Measurements from ENCODE around the gene PLCD3. TPM values are rescaled to one million over a fixed set of nuclear protein-coding genes. Genes with fewer than 3 reads are reported as not detected.

The PLCD3 gene
- total and polyA plus RNA-seq, 2 of the 8 experiments (the other 6 are each of a cell fraction or from before 2014, with no cell fraction given) = 26.5 to 48.1 TPM

- TF ChIP-seq BACH1 (IDR thresholded peaks at IDR 0.05; ENCODE audit: low read length) (0 out of 2 replicates have a peak, but pooled peaks have one; percentile 28), RBBP5 (IDR thresholded peaks at IDR 0.05; ENCODE audit: borderline replicate concordance, low read depth, low read length) (0 out of 2 replicates have a peak, but pooled peaks have one; percentile 26), SAP30 (IDR thresholded peaks at IDR 0.05; ENCODE audit: insufficient read depth, insufficient replicate concordance, low read length) (no peak), HDAC2 (IDR thresholded peaks at IDR 0.05; ENCODE audit: borderline replicate concordance in 1 of 2, low read depth in 2 of 2, low read length in 2 of 2) (0 out of 4 replicates have a peak, but pooled peaks of 1 of the 2 experiments have one; percentile 40), RAD21 (IDR thresholded peaks at IDR 0.05 in 1 of 2, conservative IDR thresholded peaks at IDR 0.05 in 1 of 2; ENCODE audit: low read depth in 2 of 2, low read length in 2 of 2) (peak; percentile 77 to 82), HDAC6 (IDR thresholded peaks at IDR 0.05; ENCODE audit: low read depth, low read length) (no peak), ASH2L (IDR thresholded peaks at IDR 0.05; ENCODE audit: low read length) (peak; percentile 52), KDM4A (IDR thresholded peaks at IDR 0.05; ENCODE audit: low read depth, low read length, severe bottlenecking) (peak; percentile 58), JUND (IDR thresholded peaks at IDR 0.05; ENCODE audit: low read length) (peak; percentile 74), TCF12 (IDR thresholded peaks at IDR 0.05; ENCODE audit: low read depth, low read length) (no peak), PHF8 (conservative IDR thresholded peaks at IDR 0.05; ENCODE audit: low read depth, low read length) (0 out of 2 replicates have a peak, but pooled peaks have one; percentile 11)
- TF ChIP-seq, protein P1, sequence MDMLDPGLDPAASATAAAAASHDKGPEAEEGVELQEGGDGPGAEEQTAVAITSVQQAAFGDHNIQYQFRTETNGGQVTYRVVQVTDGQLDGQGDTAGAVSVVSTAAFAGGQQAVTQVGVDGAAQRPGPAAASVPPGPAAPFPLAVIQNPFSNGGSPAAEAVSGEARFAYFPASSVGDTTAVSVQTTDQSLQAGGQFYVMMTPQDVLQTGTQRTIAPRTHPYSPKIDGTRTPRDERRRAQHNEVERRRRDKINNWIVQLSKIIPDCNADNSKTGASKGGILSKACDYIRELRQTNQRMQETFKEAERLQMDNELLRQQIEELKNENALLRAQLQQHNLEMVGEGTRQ (IDR thresholded peaks at IDR 0.05; ENCODE audit: low read length) = no peak
Measured at GRCh38 chr17:45132572-45133463, 503 bp upstream of the PLCD3 start (continued).
